ENCODE measurements around the gene TMEM182.

DNA sequence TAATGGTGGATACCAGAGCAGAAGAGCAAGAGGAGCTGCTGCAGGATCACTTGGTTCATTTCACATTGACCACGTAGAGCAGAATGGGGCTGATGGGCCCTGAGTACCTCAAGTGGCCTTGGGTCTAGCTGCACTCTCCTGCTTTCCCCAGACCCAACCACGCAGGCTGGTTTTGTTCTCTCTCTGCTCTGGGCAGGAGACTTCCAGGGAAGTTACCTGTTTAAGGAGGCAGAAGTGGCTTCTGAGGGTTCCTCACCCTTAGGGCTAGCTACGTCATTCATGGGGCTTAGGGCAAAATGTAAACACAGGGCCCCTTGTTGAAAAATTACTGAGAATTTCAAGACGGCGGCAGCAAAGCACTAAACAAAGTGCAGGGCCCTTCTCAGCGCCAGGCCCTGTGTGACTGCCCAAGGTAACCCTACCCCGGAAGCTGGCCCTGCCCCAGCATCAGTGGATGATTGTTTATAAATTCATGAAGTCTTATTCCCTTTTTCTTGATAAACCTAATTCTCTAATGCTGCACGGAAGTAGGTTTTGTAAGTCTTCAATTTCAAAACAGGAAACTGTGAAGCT, 75.9 kb downstream of the TMEM182 start:
- TF ChIP-seq ZBTB7A (IDR thresholded peaks at IDR 0.05; ENCODE audit: low read depth) (no peak), YY1 (IDR thresholded peaks at IDR 0.05; ENCODE audit: low read depth) (no peak), TEAD4 (IDR thresholded peaks at IDR 0.05) (no peak), RAD21 (IDR thresholded peaks at IDR 0.05; ENCODE audit: low read depth) (no peak), EGR1 (IDR thresholded peaks at IDR 0.05) (no peak)
- TF ChIP-seq, protein P1, sequence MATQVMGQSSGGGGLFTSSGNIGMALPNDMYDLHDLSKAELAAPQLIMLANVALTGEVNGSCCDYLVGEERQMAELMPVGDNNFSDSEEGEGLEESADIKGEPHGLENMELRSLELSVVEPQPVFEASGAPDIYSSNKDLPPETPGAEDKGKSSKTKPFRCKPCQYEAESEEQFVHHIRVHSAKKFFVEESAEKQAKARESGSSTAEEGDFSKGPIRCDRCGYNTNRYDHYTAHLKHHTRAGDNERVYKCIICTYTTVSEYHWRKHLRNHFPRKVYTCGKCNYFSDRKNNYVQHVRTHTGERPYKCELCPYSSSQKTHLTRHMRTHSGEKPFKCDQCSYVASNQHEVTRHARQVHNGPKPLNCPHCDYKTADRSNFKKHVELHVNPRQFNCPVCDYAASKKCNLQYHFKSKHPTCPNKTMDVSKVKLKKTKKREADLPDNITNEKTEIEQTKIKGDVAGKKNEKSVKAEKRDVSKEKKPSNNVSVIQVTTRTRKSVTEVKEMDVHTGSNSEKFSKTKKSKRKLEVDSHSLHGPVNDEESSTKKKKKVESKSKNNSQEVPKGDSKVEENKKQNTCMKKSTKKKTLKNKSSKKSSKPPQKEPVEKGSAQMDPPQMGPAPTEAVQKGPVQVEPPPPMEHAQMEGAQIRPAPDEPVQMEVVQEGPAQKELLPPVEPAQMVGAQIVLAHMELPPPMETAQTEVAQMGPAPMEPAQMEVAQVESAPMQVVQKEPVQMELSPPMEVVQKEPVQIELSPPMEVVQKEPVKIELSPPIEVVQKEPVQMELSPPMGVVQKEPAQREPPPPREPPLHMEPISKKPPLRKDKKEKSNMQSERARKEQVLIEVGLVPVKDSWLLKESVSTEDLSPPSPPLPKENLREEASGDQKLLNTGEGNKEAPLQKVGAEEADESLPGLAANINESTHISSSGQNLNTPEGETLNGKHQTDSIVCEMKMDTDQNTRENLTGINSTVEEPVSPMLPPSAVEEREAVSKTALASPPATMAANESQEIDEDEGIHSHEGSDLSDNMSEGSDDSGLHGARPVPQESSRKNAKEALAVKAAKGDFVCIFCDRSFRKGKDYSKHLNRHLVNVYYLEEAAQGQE (IDR thresholded peaks at IDR 0.05; ENCODE audit: low read depth), result no peak
- TF ChIP-seq, protein P2, sequence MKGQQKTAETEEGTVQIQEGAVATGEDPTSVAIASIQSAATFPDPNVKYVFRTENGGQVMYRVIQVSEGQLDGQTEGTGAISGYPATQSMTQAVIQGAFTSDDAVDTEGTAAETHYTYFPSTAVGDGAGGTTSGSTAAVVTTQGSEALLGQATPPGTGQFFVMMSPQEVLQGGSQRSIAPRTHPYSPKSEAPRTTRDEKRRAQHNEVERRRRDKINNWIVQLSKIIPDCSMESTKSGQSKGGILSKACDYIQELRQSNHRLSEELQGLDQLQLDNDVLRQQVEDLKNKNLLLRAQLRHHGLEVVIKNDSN (IDR thresholded peaks at IDR 0.05), result no peak
